SHP77 (cell line): Measurements from ENCODE around the gene RPGRIP1L.

Source experiments
- DNase-seq, 2 experiments: peaks; one replicate each; lab custom pipeline; 2025; lab: John Stamatoyannopoulos, UW

Gene RPGRIP1L

GRCh38 chr16:53651357-53651756 is 52.3 kb downstream of the RPGRIP1L start:
- DNase-seq, result no peak

DNA sequence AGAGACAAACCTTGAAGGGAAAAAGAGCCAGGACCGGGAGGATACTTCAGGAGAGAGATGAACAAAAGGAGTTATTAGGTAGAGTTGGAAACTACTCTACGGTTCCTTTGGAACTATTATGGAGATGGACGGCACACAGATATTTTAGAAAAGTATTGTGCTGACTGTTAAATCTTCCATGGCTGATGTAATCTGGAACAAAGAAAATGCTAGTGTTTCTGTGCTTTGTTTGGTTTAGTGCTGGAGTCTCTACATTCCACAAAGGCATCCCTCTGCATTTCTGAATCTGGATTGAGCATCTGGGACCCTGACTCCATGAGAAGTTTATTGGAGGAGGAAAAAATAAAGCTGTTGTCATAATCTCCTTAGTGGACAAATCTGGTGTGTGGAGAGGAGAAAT is 57.2 kb downstream of the RPGRIP1L start:
- no peak for DNase-seq

DNA sequence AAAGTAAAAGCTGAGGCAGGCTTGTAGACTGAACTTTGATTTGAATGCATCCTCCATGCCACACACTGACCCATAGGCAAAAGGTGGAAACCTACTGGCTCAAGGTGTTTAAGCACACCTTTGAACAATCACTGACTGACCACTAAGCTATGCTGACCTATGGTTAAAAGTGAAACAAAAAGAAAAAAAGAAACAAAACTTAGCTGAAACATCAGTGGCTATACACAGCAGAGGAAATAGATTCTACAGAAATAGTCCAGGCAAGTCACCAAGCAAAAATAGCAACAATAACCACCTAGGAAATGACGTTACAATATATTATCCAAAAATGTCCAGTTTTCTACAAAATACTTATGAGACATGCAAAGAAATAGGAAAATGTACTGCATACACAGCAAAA is 60.2 kb downstream of the RPGRIP1L start:
- no peak for DNase-seq

DNA sequence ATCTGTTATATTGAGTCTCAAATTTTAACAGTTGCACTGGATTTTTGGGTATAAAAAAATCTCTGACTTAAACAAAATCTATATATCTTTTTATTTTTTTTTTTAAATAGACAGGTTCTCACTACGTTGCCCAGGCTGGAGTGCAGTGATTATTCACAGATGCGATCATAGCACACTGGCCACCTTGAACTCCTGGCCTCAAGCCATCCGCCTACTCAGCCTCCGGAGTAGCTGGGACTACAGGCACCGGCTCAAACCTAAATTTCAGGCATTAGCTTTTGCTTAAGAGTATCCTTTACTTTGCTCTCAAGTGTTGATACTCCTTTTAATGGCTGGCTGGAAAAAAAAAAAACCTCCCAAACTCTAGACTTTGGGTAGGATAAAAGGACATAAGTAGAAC is 61.6 kb downstream of the RPGRIP1L start:
- DNase-seq, result no peak

GRCh38 chr16:53636978-53637377 is 66.7 kb downstream of the RPGRIP1L start:
- DNase-seq, result no peak

DNA sequence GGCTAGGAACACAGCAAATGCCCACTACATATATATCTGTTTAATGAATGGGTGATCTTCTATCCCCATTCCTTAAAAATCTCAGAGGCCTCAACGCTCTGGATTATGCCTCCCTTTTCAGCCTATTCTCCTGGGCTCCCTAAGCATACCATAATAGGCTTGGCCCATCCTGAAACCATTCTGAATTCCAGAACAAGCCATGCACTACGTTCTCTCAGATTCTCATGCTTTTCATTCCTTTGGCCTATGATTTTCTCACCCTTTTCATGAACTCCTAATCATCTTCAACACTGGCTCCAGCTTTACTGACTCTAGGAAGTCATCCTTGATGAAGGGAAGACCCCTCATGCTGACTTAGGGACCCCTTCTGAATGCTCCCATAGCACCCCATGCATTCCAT is 71.1 kb downstream of the RPGRIP1L start:
- DNase-seq, result no peak

GRCh38 chr16:53631236-53632025 is 72.2 kb downstream of the RPGRIP1L start:
- no peak for DNase-seq

DNA sequence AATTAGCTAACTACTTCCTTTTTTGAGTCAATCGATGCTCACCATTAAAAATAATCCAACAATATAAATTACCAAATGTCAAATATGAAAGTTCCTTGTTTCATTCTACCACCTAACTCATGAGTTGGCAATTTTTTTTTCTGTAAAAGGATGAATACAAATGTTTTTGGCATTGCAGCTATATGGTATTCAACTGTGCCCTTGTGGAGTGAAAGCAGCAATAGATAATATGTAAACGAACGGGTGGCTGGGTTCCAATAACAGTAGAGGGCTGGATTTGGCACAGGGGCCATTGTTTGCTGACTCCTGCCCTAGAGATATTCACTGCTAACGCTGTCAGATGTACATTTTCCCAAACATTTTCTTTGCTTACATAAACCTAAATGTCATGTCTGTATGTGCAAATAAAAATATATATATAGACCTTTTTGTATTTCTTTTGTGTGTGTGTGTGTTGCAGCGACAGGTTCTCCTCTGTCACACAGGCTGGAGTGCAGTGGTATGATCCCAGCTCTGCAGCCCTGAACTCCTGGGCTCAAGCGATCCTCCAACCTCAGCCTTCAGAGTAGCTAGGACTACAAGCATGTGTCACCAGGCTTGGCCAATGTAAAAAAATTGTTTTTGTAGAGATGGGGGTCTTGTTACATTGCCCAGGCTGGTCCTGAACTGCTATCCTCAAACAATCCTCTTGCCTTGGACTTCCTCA is 73.9 kb downstream of the RPGRIP1L start:
- DNase-seq, result peak in 1 of 2 experiments; percentile 13

- no peak for DNase-seq
Observed at GRCh38 chr16:53629151-53629550, 74.5 kb downstream of the RPGRIP1L start.

DNA sequence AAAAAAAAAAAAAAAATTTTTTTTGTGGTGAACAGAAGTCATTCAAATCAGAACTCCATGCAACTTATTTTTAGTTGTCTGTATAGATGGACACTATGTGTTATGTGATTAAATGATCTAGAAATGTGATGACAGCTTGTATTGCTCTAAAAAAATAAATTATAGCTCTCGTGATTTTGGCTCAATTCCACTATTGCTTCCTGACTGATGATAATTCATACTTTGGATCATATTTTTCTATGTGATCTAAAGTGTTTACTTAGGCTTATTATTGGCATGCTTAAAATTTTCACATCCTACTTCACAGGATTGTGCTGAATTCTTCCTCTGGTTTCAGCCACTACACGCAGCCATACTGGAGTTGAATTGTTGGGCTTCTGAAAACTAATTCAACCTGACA is 76.8 kb downstream of the RPGRIP1L start:
- peak in 1 of 2 experiments; percentile 3 for DNase-seq

DNA sequence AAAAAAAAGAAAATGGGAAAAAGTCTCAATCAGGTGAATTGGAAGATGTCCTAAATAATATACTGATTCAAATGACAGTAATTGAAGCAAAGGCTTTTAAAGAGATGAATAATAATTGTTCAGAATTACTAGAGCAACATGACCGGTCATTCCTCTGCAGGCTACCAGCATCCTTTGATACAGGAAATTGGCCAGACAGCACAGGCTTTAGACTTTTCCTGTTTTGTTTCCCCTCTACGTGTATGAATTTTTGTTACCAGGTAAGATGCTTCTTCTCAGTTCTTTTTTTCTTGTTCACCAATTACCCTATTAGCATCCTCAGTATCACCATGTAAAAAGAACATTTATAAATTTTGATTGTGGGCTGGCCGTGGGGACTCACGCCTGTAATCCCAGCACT is 77.5 kb downstream of the RPGRIP1L start:
- no peak for DNase-seq

GRCh38 chr16:53625221-53625620 is 78.4 kb downstream of the RPGRIP1L start:
- no peak for DNase-seq

DNA sequence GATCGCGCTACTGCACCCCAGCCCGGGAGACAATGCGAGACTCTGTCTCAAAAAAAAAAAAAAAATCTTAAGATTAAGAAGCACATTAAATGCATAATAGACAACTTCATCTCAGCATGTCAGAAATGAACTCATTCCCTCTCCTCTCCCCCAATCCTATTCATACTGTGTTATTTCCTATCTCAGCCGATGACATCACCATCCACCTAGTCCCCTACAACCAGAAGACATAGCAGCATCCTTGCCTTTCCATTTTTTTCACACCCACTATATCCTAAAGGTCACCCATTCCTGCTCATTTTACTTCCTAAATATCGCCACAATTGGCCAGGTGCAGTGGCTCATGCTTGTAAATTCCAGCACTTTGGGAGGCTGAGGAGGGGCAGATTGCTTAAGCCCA is 81.3 kb downstream of the RPGRIP1L start:
- no peak for DNase-seq

- DNase-seq, result no peak
Observed at GRCh38 chr16:53620476-53620875, 83.2 kb downstream of the RPGRIP1L start.

DNA sequence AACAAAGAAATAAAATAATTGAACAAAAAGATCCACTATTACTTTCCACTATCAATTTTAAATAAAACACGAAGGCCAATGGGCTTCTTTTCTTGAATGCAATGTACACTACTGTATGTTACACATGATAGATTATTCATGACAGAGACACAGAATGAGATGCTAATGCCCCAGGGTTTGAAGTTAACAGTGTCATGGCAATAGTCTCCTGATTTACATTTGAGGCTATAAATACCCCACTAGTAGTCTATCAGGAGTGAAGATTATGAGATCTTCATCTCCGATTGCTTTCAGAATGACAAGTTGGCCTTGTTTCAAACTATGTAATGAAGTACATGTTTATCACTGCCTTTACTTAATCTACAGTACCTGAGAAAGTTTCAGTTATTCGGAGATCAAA is 84.4 kb downstream of the RPGRIP1L start:
- no peak for DNase-seq

- no peak for DNase-seq
Observed at GRCh38 chr16:53614346-53614745, 89.3 kb downstream of the RPGRIP1L start.

GRCh38 chr16:53612003-53612402 is 91.7 kb downstream of the RPGRIP1L start:
- no peak for DNase-seq

DNA sequence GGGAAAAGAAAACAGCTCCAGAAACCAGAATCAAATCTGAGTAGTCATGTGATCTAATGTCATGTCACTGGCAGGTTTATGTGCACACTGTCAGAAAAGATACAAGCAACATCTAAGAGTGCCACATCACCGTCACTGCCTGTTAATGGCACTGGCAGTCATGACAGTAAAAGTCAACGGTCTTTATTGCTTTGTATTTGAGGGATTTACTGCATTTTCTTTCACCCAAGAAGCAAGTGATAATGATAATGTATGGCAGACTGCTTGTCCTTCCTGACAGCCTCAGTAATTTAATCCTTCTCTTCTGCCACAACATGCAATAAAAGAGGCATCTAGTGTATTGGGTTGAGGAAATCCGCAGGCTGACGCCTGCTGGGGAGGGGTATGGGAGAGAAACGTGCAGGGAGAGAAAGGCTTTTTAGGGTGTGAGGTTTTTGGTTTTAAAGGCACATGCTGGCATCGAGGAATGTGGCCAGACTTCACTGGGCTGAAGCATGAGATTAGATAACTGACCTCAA is 92.4 kb downstream of the RPGRIP1L start:
- DNase-seq, result no peak

DNA sequence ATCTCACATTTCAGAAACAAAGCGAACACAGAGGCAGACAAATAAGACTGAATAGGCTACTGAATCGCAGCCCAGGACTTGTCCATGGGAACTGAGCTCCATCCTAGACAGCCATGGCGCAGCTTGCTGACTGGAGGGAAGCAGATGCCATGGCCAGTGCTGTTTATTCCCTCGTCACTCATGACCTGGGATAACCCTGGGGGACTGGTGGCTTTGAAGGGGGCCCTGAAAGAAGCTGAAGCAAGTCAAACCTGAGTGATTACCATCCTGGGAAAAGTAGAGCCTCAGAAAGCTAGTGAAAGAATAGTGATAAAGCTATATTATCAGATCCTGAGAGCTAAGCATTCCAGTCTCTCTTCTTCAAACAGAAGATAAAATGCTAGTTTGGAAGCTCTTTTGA is 94.1 kb downstream of the RPGRIP1L start:
- no peak for DNase-seq

GRCh38 chr16:53608094-53608493 is 95.6 kb downstream of the RPGRIP1L start:
- no peak for DNase-seq

DNA sequence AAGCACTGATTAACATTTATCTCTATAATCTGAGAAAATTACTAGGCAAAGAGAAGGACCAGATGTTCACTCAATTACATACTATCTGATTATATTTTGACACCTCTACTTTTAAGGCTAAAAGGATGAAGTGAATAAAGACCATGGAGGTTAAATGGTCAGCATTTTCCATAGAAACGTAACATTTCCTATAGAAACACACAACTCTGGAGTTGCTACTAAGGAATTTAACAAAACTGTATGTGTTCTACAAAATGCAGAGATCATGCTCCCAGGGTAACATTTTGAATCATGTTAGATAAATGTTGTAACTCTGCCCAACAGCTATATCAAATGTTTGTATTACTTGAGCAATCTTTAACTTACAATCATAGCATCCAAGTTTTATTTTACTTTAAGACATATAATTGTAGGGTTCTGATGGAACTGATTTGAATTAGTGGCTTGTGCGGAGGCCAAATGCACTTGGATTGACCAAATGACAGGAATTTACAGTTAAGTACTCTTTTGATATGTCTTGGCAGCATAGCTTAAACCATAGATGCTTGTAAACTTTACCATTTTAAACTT is 97.7 kb downstream of the RPGRIP1L start:
- no peak for DNase-seq

DNA sequence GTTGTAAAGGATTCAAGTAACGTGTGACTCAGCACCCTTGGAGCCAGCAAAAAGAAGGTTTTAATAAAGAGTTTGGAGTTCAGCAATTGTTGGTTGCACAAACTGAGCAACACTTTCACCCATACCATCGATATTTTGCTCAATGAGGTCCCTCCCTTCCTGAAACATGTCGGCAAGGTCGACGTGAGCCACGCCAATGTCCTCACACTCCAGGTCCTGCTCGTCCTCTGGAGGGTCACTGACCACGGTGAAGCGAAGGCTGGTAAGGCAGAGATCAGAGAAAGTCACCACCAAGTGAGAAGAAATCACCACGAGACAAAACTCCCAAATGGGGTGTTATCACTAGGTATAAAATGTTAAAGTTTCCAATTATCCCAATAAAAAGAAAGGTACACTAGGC is 98.3 kb downstream of the RPGRIP1L start:
- DNase-seq, result no peak

GRCh38 chr16:53601961-53602360 is 101.7 kb downstream of the RPGRIP1L start:
- no peak for DNase-seq
